Measurements from ENCODE around the gene PGM1. TPM values are rescaled to one million over a fixed set of nuclear protein-coding genes. Genes with fewer than 3 reads are reported as not detected.

PGM1 gene
- total and polyA plus RNA-seq, 8 donors = 39.3 to 65.6 (median 43.5) TPM

- no peak for TF ChIP-seq CTCF (IDR thresholded peaks at IDR 0.05)
- no peak overlapping the region for H3K4me3 ChIP-seq
- peaks cover 0 to 7% of the 10 kb centered on the region in 2 donors for H3K4me1 ChIP-seq
- H3K36me3 ChIP-seq = no peaks in the 10 kb centered on the region
- H3K9me3 ChIP-seq = no peaks in the 10 kb centered on the region
- intact Hi-C loops (cut with DNase I) = no loop called here
- H3K27ac ChIP-seq = no peak overlapping the region
- H3K27me3 ChIP-seq = no peaks in the 10 kb centered on the region
- ATAC-seq (no peak), DNase-seq (no peak)
Measured at GRCh38 chr1:63600248-63600647, 7.0 kb downstream of the PGM1 start.

- no peak overlapping the region for H3K4me3 ChIP-seq
- ATAC-seq (no peak), DNase-seq (no peak)
- no peaks in the 10 kb centered on the region for H3K27me3 ChIP-seq
- no peaks in the 10 kb centered on the region for H3K9me3 ChIP-seq
- intact Hi-C loops (cut with DNase I) = no loop called here
- no peak for TF ChIP-seq CTCF (IDR thresholded peaks at IDR 0.05)
- no peaks in the 10 kb centered on the region for H3K36me3 ChIP-seq
- no peak overlapping the region for H3K27ac ChIP-seq
- peaks cover 0 to 4% of the 10 kb centered on the region in 2 donors for H3K4me1 ChIP-seq
Measured at GRCh38 chr1:63601061-63601460, 7.8 kb downstream of the PGM1 start.

GRCh38 chr1:63601463-63601862, 8.3 kb downstream of the PGM1 start:
- intact Hi-C loops (cut with DNase I) = no loop called here
- Histone ChIP-seq H3K4me3 (no peak overlapping the region), H3K4me1 (no peaks in the 10 kb centered on the region), H3K36me3 (no peaks in the 10 kb centered on the region), H3K27ac (no peak overlapping the region), H3K27me3 (no peaks in the 10 kb centered on the region), H3K9me3 (no peaks in the 10 kb centered on the region)
- no peak for DNase-seq
- no peak for ATAC-seq
- TF ChIP-seq CTCF (IDR thresholded peaks at IDR 0.05) = no peak

GRCh38 chr1:63601912-63602311, 8.7 kb downstream of the PGM1 start:
- Histone ChIP-seq H3K4me3 (no peak overlapping the region), H3K9me3 (no peaks in the 10 kb centered on the region), H3K27me3 (no peaks in the 10 kb centered on the region), H3K36me3 (no peaks in the 10 kb centered on the region), H3K4me1 (no peaks in the 10 kb centered on the region), H3K27ac (no peak overlapping the region)
- intact Hi-C loops (cut with DNase I) = no loop called here
- TF ChIP-seq CTCF (IDR thresholded peaks at IDR 0.05) = no peak
- DNase-seq = no peak
- ATAC-seq = no peak

- DNase-seq (no peak), ATAC-seq (no peak)
- Histone ChIP-seq H3K27ac (no peak overlapping the region), H3K27me3 (no peaks in the 10 kb centered on the region), H3K36me3 (no peaks in the 10 kb centered on the region), H3K4me1 (no peaks in the 10 kb centered on the region), H3K4me3 (no peak overlapping the region), H3K9me3 (no peaks in the 10 kb centered on the region)
- no peak for TF ChIP-seq CTCF (IDR thresholded peaks at IDR 0.05)
- intact Hi-C loops (cut with DNase I) = no loop called here
Measured at GRCh38 chr1:63602629-63603028, 9.4 kb downstream of the PGM1 start.
